Liver (tissue), 3 donors: Measurements from ENCODE around the gene TMEM61.

Experiments used
- EGR1 ChIP-seq, 2 donors: IDR thresholded peaks; 2 replicates each; pipeline ENCODE4 v1.6.1; 2016 to 2018; ENCODE audit warnings: antibody characterized with exemption in 2 of 2, low read depth in 2 of 2
- FOXA2 ChIP-seq: IDR thresholded peaks from 2 replicates; pipeline ENCODE4 v1.6.1; 2016; ENCODE audit warnings: antibody characterized with exemption
- NR2F2 ChIP-seq: IDR thresholded peaks from 2 replicates; pipeline ENCODE4 v1.6.1; 2016; ENCODE audit warnings: antibody characterized with exemption
- RAD21 ChIP-seq, 2 donors: IDR thresholded peaks; 2 replicates each; pipeline ENCODE4 v1.6.1; 2016; ENCODE audit warnings: antibody characterized with exemption in 2 of 2, mild to moderate bottlenecking in 2 of 2
- RXRA ChIP-seq, 2 donors: IDR thresholded peaks; 2 replicates each; pipeline ENCODE4 v1.6.1; 2017 to 2018; ENCODE audit warnings: antibody characterized with exemption in 2 of 2, mild to moderate bottlenecking in 1 of 2
- TAF1 ChIP-seq: conservative IDR thresholded peaks from 2 replicates; pipeline ENCODE4 v1.6.1; 2016; ENCODE audit warnings: antibody characterized with exemption, mild to moderate bottlenecking
- YY1 ChIP-seq: IDR thresholded peaks from 2 replicates; pipeline ENCODE4 v1.6.1; 2016; ENCODE audit warnings: antibody characterized with exemption, mild to moderate bottlenecking
- TF ChIP-seq, protein P1 (sequence below): fragments of 150-350 bp; IDR thresholded peaks from 2 replicates; pipeline ENCODE4 v1.5.1; 2017; ENCODE audit warnings: improper control_type of control experiment, low read depth, low read length; ENCODE audit not compliant: missing input control
- TF ChIP-seq, protein P2 (sequence below): IDR thresholded peaks from 2 replicates; pipeline ENCODE4 v1.6.1; 2016; ENCODE audit warnings: antibody characterized with exemption
- TF ChIP-seq, protein P3 (sequence below): IDR thresholded peaks from 2 replicates; pipeline ENCODE4 v1.6.1; 2016; ENCODE audit warnings: antibody characterized with exemption
- TF ChIP-seq, protein P4 (sequence below): IDR thresholded peaks from 2 replicates; pipeline ENCODE4 v1.6.1; 2016; ENCODE audit warnings: antibody characterized with exemption, mild to moderate bottlenecking
- TF ChIP-seq, protein P5 (sequence below): IDR thresholded peaks from 2 replicates; pipeline ENCODE4 v1.6.1; 2016; ENCODE audit warnings: antibody characterized with exemption
- donor health status: healthy.
- donor health status: healthy.

DNA sequence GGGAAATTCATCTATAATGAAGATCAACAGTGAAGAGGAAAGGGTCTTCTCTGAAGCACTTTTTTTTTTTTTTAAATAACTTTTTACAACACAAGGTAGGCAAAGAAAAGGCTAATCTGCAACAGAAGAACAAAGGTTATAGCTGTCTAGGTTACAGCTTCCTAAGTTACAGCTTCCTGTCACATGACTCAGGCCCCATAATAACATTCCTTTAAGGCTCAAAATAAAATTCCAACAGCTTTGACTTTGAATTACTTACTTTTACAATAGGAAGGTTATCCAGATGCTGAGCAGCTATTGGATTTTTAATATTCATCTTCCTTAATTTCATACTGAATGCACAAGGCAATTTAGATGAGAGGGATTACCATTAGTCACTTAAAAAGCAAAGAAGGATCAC, 40.4 kb upstream of the TMEM61 start:
- TF ChIP-seq, protein P1, sequence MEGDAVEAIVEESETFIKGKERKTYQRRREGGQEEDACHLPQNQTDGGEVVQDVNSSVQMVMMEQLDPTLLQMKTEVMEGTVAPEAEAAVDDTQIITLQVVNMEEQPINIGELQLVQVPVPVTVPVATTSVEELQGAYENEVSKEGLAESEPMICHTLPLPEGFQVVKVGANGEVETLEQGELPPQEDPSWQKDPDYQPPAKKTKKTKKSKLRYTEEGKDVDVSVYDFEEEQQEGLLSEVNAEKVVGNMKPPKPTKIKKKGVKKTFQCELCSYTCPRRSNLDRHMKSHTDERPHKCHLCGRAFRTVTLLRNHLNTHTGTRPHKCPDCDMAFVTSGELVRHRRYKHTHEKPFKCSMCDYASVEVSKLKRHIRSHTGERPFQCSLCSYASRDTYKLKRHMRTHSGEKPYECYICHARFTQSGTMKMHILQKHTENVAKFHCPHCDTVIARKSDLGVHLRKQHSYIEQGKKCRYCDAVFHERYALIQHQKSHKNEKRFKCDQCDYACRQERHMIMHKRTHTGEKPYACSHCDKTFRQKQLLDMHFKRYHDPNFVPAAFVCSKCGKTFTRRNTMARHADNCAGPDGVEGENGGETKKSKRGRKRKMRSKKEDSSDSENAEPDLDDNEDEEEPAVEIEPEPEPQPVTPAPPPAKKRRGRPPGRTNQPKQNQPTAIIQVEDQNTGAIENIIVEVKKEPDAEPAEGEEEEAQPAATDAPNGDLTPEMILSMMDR, result no peak
- TF ChIP-seq, protein P2, sequence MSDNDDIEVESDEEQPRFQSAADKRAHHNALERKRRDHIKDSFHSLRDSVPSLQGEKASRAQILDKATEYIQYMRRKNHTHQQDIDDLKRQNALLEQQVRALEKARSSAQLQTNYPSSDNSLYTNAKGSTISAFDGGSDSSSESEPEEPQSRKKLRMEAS, result no peak
- no peak for TF ChIP-seq RXRA (IDR thresholded peaks at IDR 0.05)
- TF ChIP-seq FOXA2, result no peak
- TF ChIP-seq, protein P3, sequence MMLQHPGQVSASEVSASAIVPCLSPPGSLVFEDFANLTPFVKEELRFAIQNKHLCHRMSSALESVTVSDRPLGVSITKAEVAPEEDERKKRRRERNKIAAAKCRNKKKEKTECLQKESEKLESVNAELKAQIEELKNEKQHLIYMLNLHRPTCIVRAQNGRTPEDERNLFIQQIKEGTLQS, result no peak
- TF ChIP-seq TAF1, result no peak
- no peak for TF ChIP-seq RAD21 (IDR thresholded peaks at IDR 0.05)
- no peak for TF ChIP-seq EGR1 (IDR thresholded peaks at IDR 0.05; ENCODE audit: low read depth in 2 of 2)
- TF ChIP-seq, protein P4, sequence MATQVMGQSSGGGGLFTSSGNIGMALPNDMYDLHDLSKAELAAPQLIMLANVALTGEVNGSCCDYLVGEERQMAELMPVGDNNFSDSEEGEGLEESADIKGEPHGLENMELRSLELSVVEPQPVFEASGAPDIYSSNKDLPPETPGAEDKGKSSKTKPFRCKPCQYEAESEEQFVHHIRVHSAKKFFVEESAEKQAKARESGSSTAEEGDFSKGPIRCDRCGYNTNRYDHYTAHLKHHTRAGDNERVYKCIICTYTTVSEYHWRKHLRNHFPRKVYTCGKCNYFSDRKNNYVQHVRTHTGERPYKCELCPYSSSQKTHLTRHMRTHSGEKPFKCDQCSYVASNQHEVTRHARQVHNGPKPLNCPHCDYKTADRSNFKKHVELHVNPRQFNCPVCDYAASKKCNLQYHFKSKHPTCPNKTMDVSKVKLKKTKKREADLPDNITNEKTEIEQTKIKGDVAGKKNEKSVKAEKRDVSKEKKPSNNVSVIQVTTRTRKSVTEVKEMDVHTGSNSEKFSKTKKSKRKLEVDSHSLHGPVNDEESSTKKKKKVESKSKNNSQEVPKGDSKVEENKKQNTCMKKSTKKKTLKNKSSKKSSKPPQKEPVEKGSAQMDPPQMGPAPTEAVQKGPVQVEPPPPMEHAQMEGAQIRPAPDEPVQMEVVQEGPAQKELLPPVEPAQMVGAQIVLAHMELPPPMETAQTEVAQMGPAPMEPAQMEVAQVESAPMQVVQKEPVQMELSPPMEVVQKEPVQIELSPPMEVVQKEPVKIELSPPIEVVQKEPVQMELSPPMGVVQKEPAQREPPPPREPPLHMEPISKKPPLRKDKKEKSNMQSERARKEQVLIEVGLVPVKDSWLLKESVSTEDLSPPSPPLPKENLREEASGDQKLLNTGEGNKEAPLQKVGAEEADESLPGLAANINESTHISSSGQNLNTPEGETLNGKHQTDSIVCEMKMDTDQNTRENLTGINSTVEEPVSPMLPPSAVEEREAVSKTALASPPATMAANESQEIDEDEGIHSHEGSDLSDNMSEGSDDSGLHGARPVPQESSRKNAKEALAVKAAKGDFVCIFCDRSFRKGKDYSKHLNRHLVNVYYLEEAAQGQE, result no peak
- TF ChIP-seq, protein P5, sequence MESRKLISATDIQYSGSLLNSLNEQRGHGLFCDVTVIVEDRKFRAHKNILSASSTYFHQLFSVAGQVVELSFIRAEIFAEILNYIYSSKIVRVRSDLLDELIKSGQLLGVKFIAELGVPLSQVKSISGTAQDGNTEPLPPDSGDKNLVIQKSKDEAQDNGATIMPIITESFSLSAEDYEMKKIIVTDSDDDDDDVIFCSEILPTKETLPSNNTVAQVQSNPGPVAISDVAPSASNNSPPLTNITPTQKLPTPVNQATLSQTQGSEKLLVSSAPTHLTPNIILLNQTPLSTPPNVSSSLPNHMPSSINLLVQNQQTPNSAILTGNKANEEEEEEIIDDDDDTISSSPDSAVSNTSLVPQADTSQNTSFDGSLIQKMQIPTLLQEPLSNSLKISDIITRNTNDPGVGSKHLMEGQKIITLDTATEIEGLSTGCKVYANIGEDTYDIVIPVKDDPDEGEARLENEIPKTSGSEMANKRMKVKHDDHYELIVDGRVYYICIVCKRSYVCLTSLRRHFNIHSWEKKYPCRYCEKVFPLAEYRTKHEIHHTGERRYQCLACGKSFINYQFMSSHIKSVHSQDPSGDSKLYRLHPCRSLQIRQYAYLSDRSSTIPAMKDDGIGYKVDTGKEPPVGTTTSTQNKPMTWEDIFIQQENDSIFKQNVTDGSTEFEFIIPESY, result no peak
- no peak for TF ChIP-seq NR2F2
- no peak for TF ChIP-seq YY1
